Transverse colon (tissue), 4 donors: Measurements from ENCODE around the gene DLGAP1.

Experiments
- EP300 ChIP-seq: sonication (generic); formaldehyde crosslinking; IDR thresholded peaks from one replicate; pipeline ENCODE4 v1.6.1; 2017; ENCODE audit warnings: antibody characterized with exemption, low read depth
- POLR2A ChIP-seq: fragments of 450-650 bp; IDR thresholded peaks from one replicate; pipeline ENCODE4 v1.6.1; 2016; ENCODE audit warnings: antibody characterized with exemption, mild to moderate bottlenecking, moderate library complexity
- POLR2AphosphoS5 ChIP-seq, 3 donors: sonication (generic); formaldehyde crosslinking; IDR thresholded peaks; one replicate each; pipeline ENCODE4 v1.6.1; 2016; ENCODE audit warnings: antibody characterized with exemption in 3 of 3
- TF ChIP-seq, protein P1 (sequence below), 5 experiments: fragments of 200-600 bp in 3 of 5; fragments of 450-650 bp in 2 of 5; sonication (generic) in 3 of 5; IDR thresholded peaks; 1 replicate in 2 of 5; 2 replicates in 3 of 5; pipeline ENCODE4 v1.5.1; 2016 to 2017; ENCODE audit warnings: antibody characterized with exemption in 5 of 5, inconsistent platforms in 3 of 5, mild to moderate bottlenecking in 2 of 5, moderate library complexity in 1 of 5

DNA sequence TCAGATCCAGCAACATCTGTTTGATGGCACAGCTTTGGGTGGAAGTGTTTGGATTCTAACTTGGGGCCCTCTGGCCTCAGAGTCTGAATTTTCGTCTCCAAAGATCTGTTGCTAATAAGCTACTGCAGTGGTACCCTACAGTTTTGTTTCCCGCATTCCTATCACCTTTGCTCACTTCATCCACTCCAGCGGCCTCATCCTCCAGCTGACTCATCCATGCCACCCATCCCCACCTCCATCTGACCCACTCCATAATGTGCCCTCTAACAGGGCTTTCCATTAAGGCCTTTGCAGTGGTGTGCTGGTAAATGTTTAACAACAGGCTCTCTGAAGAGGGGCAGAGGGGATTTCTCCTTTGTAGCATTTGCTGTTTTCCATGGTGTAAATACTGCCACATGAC lies 779.7 kb downstream of the DLGAP1 start:
- TF ChIP-seq, protein P1, sequence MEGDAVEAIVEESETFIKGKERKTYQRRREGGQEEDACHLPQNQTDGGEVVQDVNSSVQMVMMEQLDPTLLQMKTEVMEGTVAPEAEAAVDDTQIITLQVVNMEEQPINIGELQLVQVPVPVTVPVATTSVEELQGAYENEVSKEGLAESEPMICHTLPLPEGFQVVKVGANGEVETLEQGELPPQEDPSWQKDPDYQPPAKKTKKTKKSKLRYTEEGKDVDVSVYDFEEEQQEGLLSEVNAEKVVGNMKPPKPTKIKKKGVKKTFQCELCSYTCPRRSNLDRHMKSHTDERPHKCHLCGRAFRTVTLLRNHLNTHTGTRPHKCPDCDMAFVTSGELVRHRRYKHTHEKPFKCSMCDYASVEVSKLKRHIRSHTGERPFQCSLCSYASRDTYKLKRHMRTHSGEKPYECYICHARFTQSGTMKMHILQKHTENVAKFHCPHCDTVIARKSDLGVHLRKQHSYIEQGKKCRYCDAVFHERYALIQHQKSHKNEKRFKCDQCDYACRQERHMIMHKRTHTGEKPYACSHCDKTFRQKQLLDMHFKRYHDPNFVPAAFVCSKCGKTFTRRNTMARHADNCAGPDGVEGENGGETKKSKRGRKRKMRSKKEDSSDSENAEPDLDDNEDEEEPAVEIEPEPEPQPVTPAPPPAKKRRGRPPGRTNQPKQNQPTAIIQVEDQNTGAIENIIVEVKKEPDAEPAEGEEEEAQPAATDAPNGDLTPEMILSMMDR (IDR thresholded peaks at IDR 0.05) = no peak
- TF ChIP-seq POLR2A (no peak), POLR2AphosphoS5 (IDR thresholded peaks at IDR 0.05) (no peak), EP300 (no peak)
